GM12878 (cell line): Measurements from ENCODE around the gene CHST5. TPM values are rescaled to one million over a fixed set of nuclear protein-coding genes. Genes with fewer than 3 reads are reported as not detected.

ENCODE experiments used
- ATAC-seq: fragments of 200-7000 bp; cut with Tn5 transposase; 3 replicates; pipeline ENCODE4 v1.9.1; 2020; ENCODE audit warnings: mild to moderate bottlenecking, moderate library complexity
- BruUV-seq: library from RNA; stranded (reverse); fragments of 400-500 nt; replicated peaks from 2 replicates; lab custom pipeline; 2021; lab: Mats Ljungman, UMichigan
- CTCF ChIA-PET: fragments of 300-600 bp; sonication (Branson Sonifier 250); formaldehyde crosslinking; extraction: SDS; loops from one replicate; lab custom pipeline; 2021; ENCODE audit warnings: inconsistent platforms; lab: Yijun Ruan, JAX
- POLR2A ChIA-PET: fragments of 350-600 bp; formaldehyde crosslinking; extraction: SDS; loops from one replicate; lab custom pipeline; 2021; ENCODE audit warnings: inconsistent platforms; lab: Charles Lee
- RAD21 ChIA-PET: fragments of 300-600 bp; sonication (Branson Sonifier 250); formaldehyde crosslinking; loops from one replicate; lab custom pipeline; 2023; ENCODE audit warnings: antibody characterized with exemption; ENCODE audit not compliant: unreplicated experiment; lab: Charles Lee
- SMC1A ChIA-PET: fragments of 300-600 bp; sonication (Branson Sonifier 250); formaldehyde crosslinking; loops from one replicate; lab custom pipeline; 2023; ENCODE audit not compliant: unreplicated experiment, uncharacterized antibody; lab: Charles Lee
- DNase-seq: peaks from one replicate; pipeline ENCODE4 v3.0.0-alpha.2; 2011; ENCODE audit warnings: low read depth, low spot score
- FAIRE-seq: peaks from 3 replicates; lab custom pipeline; 2011; peaks lifted over from hg19 to GRCh38; lab: Jason Lieb, UNC
- H2AFZ ChIP-seq: 2 replicates; pipeline ENCODE4 v1.6.0; 2011; ENCODE audit warnings: low read depth, low read length, control low read depth; ENCODE audit not compliant: control insufficient read depth
- H3K27ac ChIP-seq: 2 replicates; pipeline ENCODE4 v1.5.1; 2011; ENCODE audit warnings: control low read depth; ENCODE audit not compliant: control insufficient read depth, insufficient read depth
- H3K27me3 ChIP-seq, 2 experiments: replicated peaks in 1 of 2; 2 replicates each; pipeline versions ENCODE4 v1.6.0 to v1.6.1; 2011; ENCODE audit warnings: low read length in 1 of 2; ENCODE audit not compliant: control insufficient read depth in 2 of 2, insufficient read depth in 2 of 2
- H3K36me3 ChIP-seq, 2 experiments: 2 replicates each; pipeline ENCODE4 v1.5.1; 2011; ENCODE audit warnings: low read length in 1 of 2; ENCODE audit not compliant: control insufficient read depth in 2 of 2, insufficient read depth in 2 of 2
- H3K4me1 ChIP-seq: 2 replicates; pipeline ENCODE4 v1.6.1; 2011; ENCODE audit warnings: mild to moderate bottlenecking, low read length, moderate library complexity, mixed read lengths; ENCODE audit not compliant: control insufficient read depth, insufficient read depth
- H3K4me2 ChIP-seq: 2 replicates; pipeline ENCODE4 v1.6.0; 2011; ENCODE audit warnings: control low read depth; ENCODE audit not compliant: control insufficient read depth, insufficient read depth
- H3K4me3 ChIP-seq: fragments of 200-600 bp; sonication (generic); 2 replicates; pipeline ENCODE4 v1.5.1; 2016
- H3K79me2 ChIP-seq: 2 replicates; pipeline ENCODE4 v1.6.0; 2011; ENCODE audit warnings: low read length; ENCODE audit not compliant: control insufficient read depth, insufficient read depth
- H3K9ac ChIP-seq: 2 replicates; pipeline ENCODE4 v1.8.0; 2011; ENCODE audit warnings: low read length, control low read depth, mixed read lengths; ENCODE audit not compliant: control insufficient read depth, insufficient read depth
- H3K9me3 ChIP-seq: replicated peaks from 3 replicates; pipeline ENCODE4 v1.5.1; 2011; ENCODE audit warnings: mild to moderate bottlenecking, low read length; ENCODE audit not compliant: control insufficient read depth, insufficient read depth
- H4K20me1 ChIP-seq: 2 replicates; pipeline ENCODE4 v1.6.0; 2011; ENCODE audit not compliant: control insufficient read depth, insufficient read depth
- CHD1 ChIP-seq: IDR thresholded peaks from 2 replicates; pipeline ENCODE4 v1.6.1; 2012; ENCODE audit warnings: low read depth, low read length, improper control_type of control experiment
- ESRRA ChIP-seq: IDR thresholded peaks from 2 replicates; pipeline ENCODE4 v1.6.1; 2012; ENCODE audit warnings: mild to moderate bottlenecking, low read length, improper control_type of control experiment
- IRF4 ChIP-seq: IDR thresholded peaks from 2 replicates; pipeline ENCODE4 v1.6.1; 2011; ENCODE audit warnings: low read depth, low read length
- LARP7 ChIP-seq: fragments of 450-650 bp; IDR thresholded peaks from 2 replicates; pipeline ENCODE4 v1.6.1; 2017; ENCODE audit warnings: mild to moderate bottlenecking
- PAX8 ChIP-seq: fragments of 450-650 bp; IDR thresholded peaks from 2 replicates; pipeline ENCODE4 v1.6.1; 2017; ENCODE audit warnings: mild to moderate bottlenecking, moderate library complexity
- SREBF1 ChIP-seq: IDR thresholded peaks from 2 replicates; pipeline ENCODE4 v1.6.1; 2012; ENCODE audit warnings: mild to moderate bottlenecking, low read length
- YBX1 ChIP-seq: fragments of 450-650 bp; IDR thresholded peaks from 2 replicates; pipeline ENCODE4 v1.6.1; 2016; ENCODE audit warnings: antibody characterized with exemption
- ZBED1 ChIP-seq: IDR thresholded peaks from 2 replicates; pipeline ENCODE4 v1.6.1; 2016; ENCODE audit warnings: borderline replicate concordance
- ZNF622 ChIP-seq: fragments of 450-650 bp; IDR thresholded peaks from 2 replicates; pipeline ENCODE4 v1.6.1; 2017; ENCODE audit warnings: mild to moderate bottlenecking, inconsistent platforms
- WGBS: methylation state at CpG from one replicate; pipeline ENCODE4 v1.1.6; 2016; ENCODE audit warnings: low lambda C conversion rate; ENCODE audit not compliant: insufficient replicate concordance, insufficient coverage; ENCODE audit errors: missing lambda C conversion rate; 5-methylcytosine and 5-hydroxymethylcytosine counted together
- in situ Hi-C: fragments of 300-500 bp; cut with MboI; formaldehyde crosslinking; loops from 9 replicates; pipeline ENCODE4 v1.14.3; 2018; ENCODE audit warnings: mixed read lengths
- intact Hi-C: fragments of 100-400 bp; cut with micrococcal nuclease; formaldehyde crosslinking; loops from one replicate; pipeline ENCODE4 v1.14.2; 2022; ENCODE audit not compliant: unreplicated experiment
- polyA plus RNA-seq, 11 experiments: library from polyadenylated mRNA; depleted of rRNA in 4 of 11; unstranded in 6 of 11; stranded (reverse) in 5 of 11; fragments of >200 nt; fragmentation: Nextera tagmentation in 4 of 11; fragmentation: Illumina TruSeq in 1 of 11; extraction: Ambion mirVana in 4 of 11; extraction: Trizol in 1 of 11; gene quantifications; 1 replicate in 1 of 11; 2 replicates in 10 of 11; pipeline versions ENCODE4 v1.2.1 to v1.2.3, GENCODE V29; 2011 to 2016; ENCODE audit warnings: inconsistent platforms in 2 of 11, missing spikeins in 2 of 11, low read depth in 1 of 11
- total RNA-seq, 4 experiments: library from RNA; depleted of rRNA in 3 of 4; stranded (reverse); fragments of >200 nt in 3 of 4; fragmentation: Illumina TruSeq in 1 of 4; extraction: Trizol in 1 of 4; gene quantifications; 2 replicates each; pipeline versions ENCODE4 v1.2.1 to v1.2.3, GENCODE V29; 2013 to 2021
- TF ChIP-seq, protein P1 (sequence below): IDR thresholded peaks from 2 replicates; pipeline ENCODE4 v1.6.1; 2012; ENCODE audit warnings: low read depth, low read length, improper control_type of control experiment
- TF ChIP-seq, protein P2 (sequence below): IDR thresholded peaks from 2 replicates; pipeline ENCODE4 v1.6.1; 2012; ENCODE audit warnings: low read depth, low read length, improper control_type of control experiment
- TF ChIP-seq, protein P3 (sequence below): fragments of 450-650 bp; IDR thresholded peaks from 2 replicates; pipeline ENCODE4 v1.6.1; 2016; ENCODE audit warnings: mild to moderate bottlenecking, moderate library complexity, borderline replicate concordance

CHST5 gene
- total and polyA plus RNA-seq, 10 of the 15 experiments (the other 5 are each of a cell fraction or from before 2014, with no cell fraction given), result 0.04 to 0.43 (median 0.14) TPM; not detected in 6

DNA sequence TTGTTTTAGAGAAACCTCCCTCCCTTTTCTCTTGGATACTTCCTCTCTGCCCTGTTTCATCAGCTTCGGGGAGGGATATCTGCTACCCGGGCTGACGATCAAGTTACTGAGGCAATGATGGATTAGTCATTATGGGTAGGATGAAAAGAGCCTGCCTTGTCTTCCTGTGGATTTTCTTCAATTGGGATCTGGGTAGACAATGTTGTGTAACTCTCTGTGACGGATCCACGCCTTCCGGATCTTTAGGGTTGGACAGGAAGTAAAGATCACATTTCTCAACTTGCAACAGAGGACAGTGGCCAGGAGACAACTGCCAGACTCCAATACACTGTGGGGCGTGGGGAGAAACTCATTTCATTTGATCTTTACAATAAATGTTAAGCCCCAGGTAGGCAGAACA is 29.3 kb downstream of the CHST5 start:
- DNase-seq (no peak), FAIRE-seq (no peak)
- H3K4me1 ChIP-seq, result no peaks in the 10 kb centered on the region
- no peaks in the 10 kb centered on the region for H3K9me3 ChIP-seq
- no peaks in the 10 kb centered on the region for H3K36me3 ChIP-seq
- H3K27me3 ChIP-seq, result no peaks in the 10 kb centered on the region
- H3K4me3 ChIP-seq, result no peak overlapping the region
- ChIA-PET CTCF (interaction anchor here (1.0 to 1.7 kb wide), 3 partner anchors 10 to 41 kb away, joined by 3 to 7 read pairs (median 4); no protein-coding TSS in a partner anchor), SMC1A (no interaction called here), RAD21 (no interaction called here)
- H3K27ac ChIP-seq, result no peak overlapping the region
- in situ Hi-C loops, result loop anchor here (5.0 kb wide), 1 partner anchor 49 kb away; no protein-coding TSS in a partner anchor
- TF ChIP-seq ZNF622 (no peak), CHD1 (no peak), ESRRA (no peak), LARP7 (no peak)
- TF ChIP-seq, protein P1, sequence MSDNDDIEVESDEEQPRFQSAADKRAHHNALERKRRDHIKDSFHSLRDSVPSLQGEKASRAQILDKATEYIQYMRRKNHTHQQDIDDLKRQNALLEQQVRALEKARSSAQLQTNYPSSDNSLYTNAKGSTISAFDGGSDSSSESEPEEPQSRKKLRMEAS, result no peak
- TF ChIP-seq, all 136 proteins: peak for 0
- no peaks in the 10 kb centered on the region for H4K20me1 ChIP-seq
- H2AFZ ChIP-seq, result no peak overlapping the region
- H3K79me2 ChIP-seq, result no peaks in the 10 kb centered on the region
- intact Hi-C loops, result no loop called here
- no peak overlapping the region for H3K9ac ChIP-seq
- 17% methylated on average over 7 of the region's 7 CpGs for WGBS
- POLR2A ChIA-PET, result no interaction called here
- BruUV-seq, result no TSS peak
- no peak for ATAC-seq
- no peak overlapping the region for H3K4me2 ChIP-seq

DNA sequence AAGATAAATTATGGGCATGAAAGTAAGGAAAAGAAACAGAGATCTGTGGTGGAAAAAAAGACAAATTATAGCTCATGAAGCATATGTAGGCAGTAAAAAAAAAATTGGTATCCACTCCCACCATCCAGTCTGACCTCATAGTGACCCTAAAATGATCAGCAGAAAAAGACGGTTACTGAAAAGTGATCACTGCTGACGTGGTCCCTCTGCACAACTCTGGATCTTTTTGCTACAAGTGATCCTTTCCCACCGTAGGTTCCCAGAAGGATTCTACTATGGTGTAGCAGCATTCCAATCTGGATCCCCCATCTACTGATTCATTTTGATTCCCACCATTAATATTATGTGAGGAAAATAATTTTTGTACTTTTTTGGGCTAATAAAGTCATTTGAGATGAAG is 29.8 kb downstream of the CHST5 start:
- POLR2A ChIA-PET, result no interaction called here
- Histone ChIP-seq H3K4me3 (no peak overlapping the region), H3K9me3 (no peaks in the 10 kb centered on the region), H3K4me2 (no peak overlapping the region), H3K27me3 (no peaks in the 10 kb centered on the region), H3K36me3 (no peaks in the 10 kb centered on the region), H3K4me1 (no peaks in the 10 kb centered on the region), H4K20me1 (no peaks in the 10 kb centered on the region), H3K27ac (no peak overlapping the region), H2AFZ (no peak overlapping the region), H3K79me2 (no peaks in the 10 kb centered on the region), H3K9ac (no peak overlapping the region)
- no peak for DNase-seq
- 25% methylated on average over 3 of the region's 3 CpGs for WGBS
- no TSS peak for BruUV-seq
- FAIRE-seq, result no peak
- in situ Hi-C loops (loop anchor here (5.0 kb wide), 1 partner anchor 49 kb away; no protein-coding TSS in a partner anchor), intact Hi-C loops (no loop called here)
- SMC1A ChIA-PET, result interaction anchor here (0.8 kb wide), 1 partner anchor 11 kb away, joined by 3 read pairs; no protein-coding TSS in a partner anchor
- CTCF ChIA-PET, result interaction anchor here (1.0 to 1.7 kb wide), 3 partner anchors 11 to 41 kb away, joined by 3 to 7 read pairs (median 4); no protein-coding TSS in a partner anchor
- RAD21 ChIA-PET, result no interaction called here
- ATAC-seq, result no peak
- TF ChIP-seq, protein P2, sequence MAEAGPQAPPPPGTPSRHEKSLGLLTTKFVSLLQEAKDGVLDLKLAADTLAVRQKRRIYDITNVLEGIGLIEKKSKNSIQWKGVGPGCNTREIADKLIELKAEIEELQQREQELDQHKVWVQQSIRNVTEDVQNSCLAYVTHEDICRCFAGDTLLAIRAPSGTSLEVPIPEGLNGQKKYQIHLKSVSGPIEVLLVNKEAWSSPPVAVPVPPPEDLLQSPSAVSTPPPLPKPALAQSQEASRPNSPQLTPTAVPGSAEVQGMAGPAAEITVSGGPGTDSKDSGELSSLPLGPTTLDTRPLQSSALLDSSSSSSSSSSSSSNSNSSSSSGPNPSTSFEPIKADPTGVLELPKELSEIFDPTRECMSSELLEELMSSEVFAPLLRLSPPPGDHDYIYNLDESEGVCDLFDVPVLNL, result no peak
- TF ChIP-seq ZBED1 (no peak), SREBF1 (no peak), IRF4 (no peak), LARP7 (no peak), YBX1 (no peak), PAX8 (no peak)
- TF ChIP-seq, protein P3, sequence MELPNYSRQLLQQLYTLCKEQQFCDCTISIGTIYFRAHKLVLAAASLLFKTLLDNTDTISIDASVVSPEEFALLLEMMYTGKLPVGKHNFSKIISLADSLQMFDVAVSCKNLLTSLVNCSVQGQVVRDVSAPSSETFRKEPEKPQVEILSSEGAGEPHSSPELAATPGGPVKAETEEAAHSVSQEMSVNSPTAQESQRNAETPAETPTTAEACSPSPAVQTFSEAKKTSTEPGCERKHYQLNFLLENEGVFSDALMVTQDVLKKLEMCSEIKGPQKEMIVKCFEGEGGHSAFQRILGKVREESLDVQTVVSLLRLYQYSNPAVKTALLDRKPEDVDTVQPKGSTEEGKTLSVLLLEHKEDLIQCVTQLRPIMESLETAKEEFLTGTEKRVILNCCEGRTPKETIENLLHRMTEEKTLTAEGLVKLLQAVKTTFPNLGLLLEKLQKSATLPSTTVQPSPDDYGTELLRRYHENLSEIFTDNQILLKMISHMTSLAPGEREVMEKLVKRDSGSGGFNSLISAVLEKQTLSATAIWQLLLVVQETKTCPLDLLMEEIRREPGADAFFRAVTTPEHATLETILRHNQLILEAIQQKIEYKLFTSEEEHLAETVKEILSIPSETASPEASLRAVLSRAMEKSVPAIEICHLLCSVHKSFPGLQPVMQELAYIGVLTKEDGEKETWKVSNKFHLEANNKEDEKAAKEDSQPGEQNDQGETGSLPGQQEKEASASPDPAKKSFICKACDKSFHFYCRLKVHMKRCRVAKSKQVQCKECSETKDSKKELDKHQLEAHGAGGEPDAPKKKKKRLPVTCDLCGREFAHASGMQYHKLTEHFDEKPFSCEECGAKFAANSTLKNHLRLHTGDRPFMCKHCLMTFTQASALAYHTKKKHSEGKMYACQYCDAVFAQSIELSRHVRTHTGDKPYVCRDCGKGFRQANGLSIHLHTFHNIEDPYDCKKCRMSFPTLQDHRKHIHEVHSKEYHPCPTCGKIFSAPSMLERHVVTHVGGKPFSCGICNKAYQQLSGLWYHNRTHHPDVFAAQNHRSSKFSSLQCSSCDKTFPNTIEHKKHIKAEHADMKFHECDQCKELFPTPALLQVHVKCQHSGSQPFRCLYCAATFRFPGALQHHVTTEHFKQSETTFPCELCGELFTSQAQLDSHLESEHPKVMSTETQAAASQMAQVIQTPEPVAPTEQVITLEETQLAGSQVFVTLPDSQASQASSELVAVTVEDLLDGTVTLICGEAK, result no peak
